Hypothalamus (tissue), 51 donors: ENCODE measurements around the gene CNTNAP5.

ENCODE experiments used
- DNase-seq, 51 donors: peaks; one replicate each; lab custom pipeline; 2025; lab: John Stamatoyannopoulos, UW

Gene CNTNAP5

GRCh38 chr2:124257120-124257519 is 232.0 kb downstream of the CNTNAP5 start:
- DNase-seq, result no peak

DNA sequence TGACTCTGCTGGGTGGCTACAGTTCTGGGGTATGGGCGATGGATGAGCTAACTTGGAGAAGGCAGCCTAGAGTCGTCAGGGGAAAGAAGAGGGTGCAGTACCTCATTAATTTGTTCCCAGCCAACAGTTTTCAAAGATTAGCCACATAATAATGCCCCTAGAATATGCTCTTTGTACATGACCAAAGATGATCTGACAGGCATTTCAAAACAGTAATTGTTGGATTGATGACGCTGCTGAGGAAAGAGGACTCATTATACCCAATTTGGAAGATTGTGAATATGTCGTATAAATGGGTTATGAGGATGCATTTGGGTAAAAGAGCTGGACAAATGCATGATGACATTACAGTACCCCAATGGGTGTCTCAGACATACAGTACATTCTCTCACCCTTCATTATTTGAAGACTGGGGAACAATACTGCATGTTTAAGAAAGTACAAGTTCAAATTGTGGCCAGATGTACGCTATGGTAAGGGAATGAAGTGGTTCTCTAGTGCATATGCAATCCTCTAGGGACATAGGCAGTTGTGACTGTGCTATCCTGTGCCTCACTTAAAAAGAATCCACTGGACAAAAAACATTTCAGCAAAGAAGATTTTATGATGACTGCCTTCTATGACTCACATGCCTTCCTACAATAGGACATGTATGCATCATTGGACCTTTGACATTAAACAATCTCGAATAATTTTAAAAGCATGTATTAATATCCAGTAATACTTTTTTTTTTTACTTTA is 233.2 kb downstream of the CNTNAP5 start:
- DNase-seq, result no peak

DNA sequence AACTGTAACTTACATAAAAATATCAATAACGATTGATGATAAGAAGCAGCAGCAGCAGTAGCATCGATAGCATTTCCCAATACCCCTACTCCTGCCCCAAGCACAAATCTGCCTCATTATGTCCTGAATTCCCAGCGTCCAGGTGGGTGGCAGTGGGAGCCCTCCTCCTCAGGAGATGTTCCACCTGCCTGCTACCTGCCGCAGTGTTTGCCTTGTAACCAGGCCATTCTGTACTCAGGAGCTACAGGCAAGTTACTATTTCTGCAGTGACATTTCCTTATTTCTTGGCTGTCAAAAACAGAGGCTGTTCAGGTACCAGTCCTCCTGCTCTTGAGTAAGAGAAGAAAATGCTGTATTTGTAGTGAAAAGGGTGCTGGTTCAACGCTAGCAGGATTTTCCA is 236.4 kb downstream of the CNTNAP5 start:
- no peak for DNase-seq

GRCh38 chr2:124264551-124265091 is 239.5 kb downstream of the CNTNAP5 start:
- no peak for DNase-seq

DNA sequence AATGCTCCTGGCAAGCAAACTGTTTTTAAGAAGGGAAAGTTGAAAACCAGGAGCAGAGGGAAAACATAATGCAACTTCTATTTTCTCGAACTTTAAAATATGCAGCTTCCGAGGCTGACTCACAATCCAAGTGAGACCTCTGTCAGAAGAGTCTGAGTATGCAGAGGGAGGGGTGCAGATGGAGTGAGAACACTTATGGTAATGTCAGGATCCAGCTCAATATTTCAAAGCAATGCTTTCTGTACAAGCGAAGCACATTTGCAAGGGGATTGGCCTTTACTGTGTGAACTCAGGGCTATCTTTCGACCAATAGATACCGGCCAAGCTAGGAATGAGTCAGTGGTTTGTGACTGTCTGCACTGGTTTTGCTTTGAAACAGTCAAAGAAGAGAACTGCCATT is 242.7 kb downstream of the CNTNAP5 start:
- DNase-seq, result no peak

GRCh38 chr2:124269348-124269747 is 244.3 kb downstream of the CNTNAP5 start:
- no peak for DNase-seq

DNA sequence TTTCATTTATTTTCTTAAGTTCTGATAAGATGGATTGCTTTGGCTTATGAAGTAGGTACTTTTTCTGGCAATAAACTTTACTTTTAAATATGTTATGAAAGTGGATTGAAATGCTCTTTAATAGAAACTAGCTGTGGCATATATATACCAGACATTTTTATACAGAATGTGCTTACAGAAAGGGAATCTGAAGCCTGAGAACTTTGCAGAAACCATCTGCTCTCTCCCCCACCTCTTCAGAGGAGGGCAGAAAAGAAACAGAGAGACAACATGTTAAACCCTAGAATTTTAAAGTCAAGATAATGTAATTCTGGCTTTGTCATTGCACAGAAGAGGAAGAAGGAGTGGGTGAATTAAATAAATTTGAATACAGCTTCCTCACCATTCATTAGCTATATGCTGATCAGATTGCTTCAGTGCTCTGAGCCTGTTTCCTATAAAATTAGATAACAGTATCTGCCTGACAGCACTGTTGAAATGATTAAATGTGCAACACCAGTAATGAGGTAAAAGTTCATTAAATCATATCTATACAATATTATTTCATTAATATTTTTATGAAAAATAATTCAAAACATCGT is 247.3 kb downstream of the CNTNAP5 start:
- DNase-seq, result no peak

DNA sequence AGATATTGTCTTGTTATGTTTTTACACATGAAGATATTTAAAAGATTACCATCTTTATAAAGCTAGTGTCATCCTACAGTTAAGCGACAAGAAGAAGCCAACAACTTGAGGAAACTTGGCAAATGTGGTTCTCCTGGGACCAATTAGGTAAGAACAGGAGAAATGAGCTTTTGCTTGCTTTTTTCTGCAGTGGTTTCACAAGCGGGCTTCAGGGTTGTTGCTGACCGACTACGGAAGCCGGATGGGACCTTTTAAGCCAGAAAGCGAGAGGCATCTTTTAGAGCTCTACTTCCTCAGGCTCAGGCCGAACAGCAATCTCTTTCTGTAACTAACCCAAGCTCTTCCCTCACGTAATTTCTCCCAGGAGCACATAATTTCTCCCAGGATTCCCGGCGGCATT is 256.5 kb downstream of the CNTNAP5 start:
- DNase-seq, result no peak

- no peak for DNase-seq
Measured at GRCh38 chr2:124283096-124283495, 258.0 kb downstream of the CNTNAP5 start.

DNA sequence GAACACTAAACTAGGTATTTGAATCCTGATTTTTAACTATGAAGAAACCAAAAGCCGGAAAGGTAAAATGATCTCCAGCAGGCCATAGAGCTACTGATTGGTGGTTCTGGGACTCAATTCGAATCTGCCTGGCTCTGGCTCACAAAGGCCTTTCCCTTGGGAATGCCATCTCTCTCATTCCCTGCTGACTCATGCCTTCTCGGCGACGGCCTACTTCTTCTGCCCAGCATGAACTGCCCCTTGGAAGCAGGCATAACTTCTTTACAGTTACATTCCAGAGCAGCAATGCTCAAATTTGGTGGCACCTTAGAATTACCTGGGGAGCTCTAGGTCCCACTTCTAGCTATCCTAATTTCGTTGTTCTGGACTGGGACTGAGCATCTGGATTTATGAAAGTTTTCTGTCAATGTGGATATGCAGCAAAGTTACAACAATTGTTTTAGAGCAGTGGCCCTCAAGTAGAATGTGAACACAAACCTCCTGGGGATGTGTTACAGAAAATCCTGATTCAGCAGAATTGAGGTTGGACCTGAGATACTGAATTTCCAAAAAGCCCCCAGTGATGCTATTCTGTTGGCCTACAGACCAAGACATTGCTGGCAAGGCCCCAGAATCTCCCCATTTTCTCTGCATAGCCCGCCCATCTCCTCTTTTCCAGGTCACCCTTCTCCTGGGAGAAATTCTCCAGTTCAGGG is 261.1 kb downstream of the CNTNAP5 start:
- DNase-seq, result no peak

- no peak for DNase-seq
Measured at GRCh38 chr2:124289060-124289459, 264.0 kb downstream of the CNTNAP5 start.

- DNase-seq, result no peak
Measured at GRCh38 chr2:124289615-124290014, 264.5 kb downstream of the CNTNAP5 start.

- no peak for DNase-seq
Measured at GRCh38 chr2:124296470-124296869, 271.4 kb downstream of the CNTNAP5 start.

DNA sequence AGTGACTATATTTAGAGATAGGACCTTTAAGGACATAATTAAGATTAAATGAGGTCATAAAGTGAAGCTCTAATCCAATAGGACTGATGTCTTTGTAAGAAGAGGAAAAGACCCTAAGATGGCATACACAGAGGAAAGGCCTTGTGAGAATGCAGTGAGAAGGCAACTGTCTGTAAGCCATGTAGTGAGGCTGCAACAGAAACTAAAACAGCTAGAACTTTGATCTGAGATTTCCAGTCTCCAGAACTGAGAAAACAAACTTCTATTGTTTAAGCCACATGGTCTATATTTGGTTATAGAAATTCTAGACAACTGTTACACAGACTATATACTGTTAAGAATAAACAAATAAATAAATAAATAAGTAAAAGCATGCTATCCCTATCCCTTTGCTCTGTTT is 276.8 kb downstream of the CNTNAP5 start:
- DNase-seq, result no peak

DNA sequence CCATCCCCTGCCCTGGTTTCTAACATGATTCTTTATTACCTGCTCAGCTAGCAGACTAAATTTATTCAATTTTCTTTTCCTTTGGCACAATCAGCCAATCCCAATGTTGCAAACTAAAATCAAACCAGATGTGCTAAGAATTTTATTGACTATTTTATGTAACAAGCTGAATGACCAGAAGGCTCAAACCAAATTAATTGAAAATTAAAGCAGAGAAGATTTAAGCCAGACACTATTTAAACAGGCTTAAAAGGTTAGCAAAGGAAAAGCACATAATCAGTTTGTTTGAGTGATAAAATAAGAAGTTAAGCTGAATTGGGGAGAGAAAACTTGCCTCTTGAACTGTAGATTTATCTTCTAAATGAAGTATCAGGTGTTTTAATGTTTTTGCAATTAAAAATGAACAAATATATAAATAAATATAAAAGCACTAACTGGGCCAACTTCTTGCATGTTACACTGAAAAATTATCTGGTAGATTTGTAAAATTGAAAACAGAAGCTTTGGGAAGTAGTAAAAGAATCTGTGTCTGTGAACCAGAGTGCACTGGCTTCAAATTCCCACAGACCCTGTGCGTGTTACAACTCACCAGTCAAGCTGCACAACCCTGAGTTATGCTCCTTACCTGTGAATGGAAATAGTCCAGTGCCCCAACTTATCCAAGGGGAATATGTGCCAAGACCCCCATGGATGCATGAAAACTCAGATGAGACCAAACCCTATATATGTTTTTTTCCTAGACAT is 283.4 kb downstream of the CNTNAP5 start:
- no peak for DNase-seq

DNA sequence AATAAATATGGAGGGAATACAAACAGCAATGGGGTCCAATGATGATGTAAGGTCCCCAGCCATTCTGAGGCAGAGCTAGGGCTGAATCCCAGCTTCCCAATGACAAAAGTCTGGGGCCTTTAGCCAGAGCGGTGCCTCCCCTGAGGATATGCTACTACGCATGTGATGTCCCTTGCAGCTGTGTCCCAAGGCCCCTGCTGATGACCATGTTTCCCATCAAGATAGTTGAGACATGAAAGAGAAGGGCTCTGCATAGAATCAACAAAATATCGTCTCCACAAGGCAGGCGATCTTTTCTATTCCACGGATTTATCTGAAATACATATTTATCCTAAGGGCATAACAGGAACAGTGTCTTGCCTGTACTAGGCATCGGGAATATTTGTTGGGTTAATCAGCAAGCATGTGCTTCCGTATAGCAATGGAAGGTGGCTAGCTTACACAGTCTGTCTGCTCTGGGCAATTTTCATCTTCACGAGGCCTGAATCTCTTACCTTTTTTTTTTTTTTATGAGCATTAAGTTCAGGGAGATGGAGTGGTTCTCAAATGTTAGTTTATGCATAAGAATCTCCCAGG is 284.6 kb downstream of the CNTNAP5 start:
- no peak for DNase-seq

GRCh38 chr2:124310671-124311070 is 285.6 kb downstream of the CNTNAP5 start:
- no peak for DNase-seq

GRCh38 chr2:124314084-124314483 is 289.0 kb downstream of the CNTNAP5 start:
- no peak for DNase-seq

GRCh38 chr2:124315221-124315880 is 290.3 kb downstream of the CNTNAP5 start:
- DNase-seq, result no peak

- DNase-seq, result no peak
Measured at GRCh38 chr2:124316133-124316532, 291.0 kb downstream of the CNTNAP5 start.
